SKM-1 treated with dmso at 0.1 percent for 144 hours (cell line): Measurements from ENCODE around the gene AEBP2.
"Not testable (repeated sequence)": the region's sequence is repeated elsewhere in the genome, so short reads cannot be mapped to it uniquely, and the experiment has no call there.

Experiments used
- DNase-seq: peaks from one replicate; lab custom pipeline; 2025; ENCODE audit not compliant: unreplicated experiment; lab: John Stamatoyannopoulos, UW

AEBP2 gene

GRCh38 chr12:19421503-19422282, 17.6 kb upstream of the AEBP2 start:
- DNase-seq = no peak

DNA sequence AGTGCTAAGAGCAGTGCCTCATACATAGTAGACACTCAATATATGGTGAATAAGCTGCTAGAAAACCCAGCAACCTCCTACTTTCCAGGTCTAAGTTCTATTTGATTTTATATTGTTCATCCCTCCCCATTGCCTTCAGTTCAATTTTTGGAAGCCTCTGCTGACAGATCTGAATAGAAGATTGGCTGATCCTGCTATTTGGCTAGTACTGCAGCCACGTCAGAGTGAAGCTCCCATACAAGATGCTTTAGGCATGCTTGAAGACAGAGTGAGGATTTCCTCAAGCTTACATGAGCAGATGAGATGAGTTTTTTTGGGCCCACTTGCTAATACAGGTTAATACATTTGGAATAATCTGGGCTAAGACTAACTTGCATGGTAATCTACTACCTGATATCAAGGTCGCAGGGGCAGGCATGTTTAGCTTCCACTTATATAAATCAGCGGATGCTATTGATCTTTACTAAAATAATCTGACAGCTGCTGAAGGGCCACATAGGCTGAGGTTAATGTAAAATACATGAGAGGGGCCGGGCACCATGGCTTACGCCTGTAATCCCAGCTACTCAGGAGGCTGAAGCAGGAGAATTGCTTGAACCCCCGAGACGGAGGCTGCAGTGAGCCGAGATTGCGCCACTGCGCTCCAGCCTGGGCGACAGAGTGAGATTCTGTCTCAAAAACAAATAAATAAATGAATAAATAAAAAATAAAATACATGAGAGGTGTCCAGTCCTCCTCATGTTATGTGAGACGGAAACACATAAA, 15.9 kb upstream of the AEBP2 start:
- DNase-seq = no peak

GRCh38 chr12:19428246-19428645, 11.0 kb upstream of the AEBP2 start:
- peak; percentile 88 for DNase-seq

GRCh38 chr12:19429491-19429890, 9.8 kb upstream of the AEBP2 start:
- DNase-seq = not testable (repeated sequence)

GRCh38 chr12:19430988-19431387, 8.3 kb upstream of the AEBP2 start:
- no peak for DNase-seq

- DNase-seq = no peak
Observed at GRCh38 chr12:19431407-19432308, 7.6 kb upstream of the AEBP2 start.

DNA sequence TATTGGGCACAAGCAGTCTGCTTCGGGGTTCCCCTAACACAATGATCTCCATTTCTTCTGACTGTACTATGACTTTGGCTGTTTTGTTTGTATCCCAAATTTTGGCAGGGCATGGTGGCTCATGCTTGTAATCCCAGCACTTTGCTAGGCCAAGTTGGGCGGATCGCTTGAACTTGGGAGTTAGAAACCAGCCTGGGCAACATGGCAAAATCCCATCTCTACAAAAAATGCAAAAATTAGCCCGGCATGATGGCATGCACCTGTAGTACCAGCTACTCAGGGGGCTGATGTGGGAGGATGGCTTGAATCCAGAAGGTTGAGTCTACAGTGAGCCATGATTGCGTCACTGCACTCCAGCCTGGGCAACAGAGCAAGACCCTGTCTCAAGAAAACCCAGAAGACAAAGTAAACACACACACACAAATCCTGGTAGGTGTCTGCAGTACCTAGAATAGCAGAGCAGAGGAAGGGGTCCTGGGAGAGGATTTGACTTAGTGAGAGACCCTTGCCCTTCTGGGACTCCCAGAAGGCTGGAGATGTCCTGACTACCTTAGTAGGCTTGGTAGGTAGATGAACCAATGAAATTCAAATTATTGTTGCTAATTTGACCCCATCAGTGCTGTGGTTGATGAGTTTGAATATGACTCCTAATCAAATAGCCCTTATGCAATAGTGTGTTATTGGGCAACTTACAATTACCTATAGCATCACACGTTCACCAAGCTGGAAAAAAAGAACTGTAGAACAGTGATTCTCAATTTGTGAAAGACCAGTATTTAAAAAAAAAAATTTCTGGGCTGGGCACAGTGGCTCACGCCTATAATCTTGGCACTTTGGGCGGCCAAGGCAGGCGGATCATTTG, 6.8 kb upstream of the AEBP2 start:
- no peak for DNase-seq

DNA sequence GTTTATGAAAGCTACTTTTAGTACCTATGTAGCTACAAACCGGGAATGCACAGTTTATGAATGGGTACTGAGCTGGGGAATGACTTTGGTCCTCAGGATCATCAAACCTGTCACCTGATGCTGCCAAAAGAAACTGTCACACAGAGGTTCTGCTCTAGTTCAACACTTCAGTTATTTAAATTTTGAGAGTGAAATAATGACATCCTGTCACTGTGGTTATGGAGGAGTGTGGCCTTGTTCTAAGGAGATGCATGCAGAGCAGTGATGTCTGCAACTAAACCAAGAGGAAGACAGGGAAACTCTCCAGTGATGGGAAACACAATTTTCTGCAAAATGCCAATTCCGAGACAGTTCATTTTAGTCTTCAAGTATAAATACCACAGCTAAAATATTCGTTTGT, 4.8 kb upstream of the AEBP2 start:
- no peak for DNase-seq

GRCh38 chr12:19435831-19436497, 3.3 kb upstream of the AEBP2 start:
- no peak for DNase-seq

GRCh38 chr12:19436931-19437330, 2.4 kb upstream of the AEBP2 start:
- no peak for DNase-seq

GRCh38 chr12:19437996-19438395, 1.3 kb upstream of the AEBP2 start:
- DNase-seq = no peak

- DNase-seq = no peak
Observed at GRCh38 chr12:19440019-19440858, 947 bp downstream of the AEBP2 start.

GRCh38 chr12:19440916-19441315, 1.6 kb downstream of the AEBP2 start:
- DNase-seq = no peak

DNA sequence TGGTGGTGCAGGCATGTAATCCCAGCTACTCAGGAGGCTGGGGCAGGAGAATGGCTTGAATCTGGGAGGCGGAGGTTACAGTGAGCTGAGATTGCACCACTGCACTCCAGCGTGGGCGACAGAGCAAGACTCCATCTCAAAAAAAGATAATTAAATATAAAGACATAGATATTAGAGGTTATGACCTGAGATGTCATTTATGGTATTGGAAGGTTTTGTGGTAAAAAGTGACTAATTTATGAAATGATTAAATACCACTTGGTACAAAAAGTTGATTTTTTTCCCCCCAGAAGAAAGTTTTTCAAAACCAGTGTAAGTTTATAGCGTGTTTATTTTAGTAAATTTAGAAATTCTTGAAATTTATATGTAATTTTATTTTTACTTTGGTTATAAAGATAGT, 4.3 kb downstream of the AEBP2 start:
- DNase-seq = no peak

- no peak for DNase-seq
Observed at GRCh38 chr12:19444097-19444496, 4.8 kb downstream of the AEBP2 start.

GRCh38 chr12:19447386-19447785, 8.1 kb downstream of the AEBP2 start:
- DNase-seq = no peak

DNA sequence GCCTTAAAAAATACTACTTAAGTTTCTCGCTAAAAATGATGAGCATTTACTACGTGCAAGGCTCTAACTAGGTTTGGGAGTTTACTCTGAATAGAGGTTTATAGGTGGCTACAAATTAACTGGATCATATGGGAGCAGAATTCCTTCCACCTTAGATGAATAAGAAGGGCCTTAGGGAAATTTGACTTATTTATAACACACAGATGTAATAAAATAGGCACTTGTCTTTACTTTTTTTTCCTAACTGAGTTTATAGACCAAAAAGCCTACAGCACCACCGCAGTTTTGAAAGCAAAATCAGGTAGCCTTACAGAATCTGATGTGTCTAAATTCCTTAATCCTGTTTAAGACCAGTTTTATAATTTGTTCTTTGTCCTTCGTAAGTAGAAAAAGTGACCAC, 10.5 kb downstream of the AEBP2 start:
- DNase-seq = no peak

DNA sequence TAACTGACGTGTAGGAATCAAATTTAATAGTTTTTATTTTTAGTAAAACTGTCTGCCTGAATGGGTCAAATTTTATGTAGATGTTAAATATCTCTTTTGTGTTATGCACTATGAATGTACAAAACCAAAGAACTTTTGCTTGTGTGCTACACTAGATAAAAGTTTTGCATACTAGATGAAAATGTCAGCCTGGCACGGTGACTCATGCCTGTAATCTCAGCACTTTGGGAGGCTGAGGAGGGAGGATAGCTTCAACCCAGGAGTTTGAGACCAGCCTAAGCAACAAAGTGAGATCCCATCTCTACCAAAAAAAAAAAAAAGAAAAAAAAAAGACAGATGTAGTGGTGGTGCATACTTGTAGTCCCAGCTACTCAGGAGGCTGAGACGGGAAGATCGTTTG, 11.1 kb downstream of the AEBP2 start:
- no peak for DNase-seq

GRCh38 chr12:19451196-19451595, 11.9 kb downstream of the AEBP2 start:
- DNase-seq = no peak
